Cardiac atrium fibroblast (primary cell): ENCODE results near the gene STX10. TPM values are rescaled to one million over a fixed set of nuclear protein-coding genes. Genes with fewer than 3 reads are reported as not detected.

ENCODE experiments used
- total RNA-seq: library from RNA; depleted of rRNA; stranded (reverse); fragments of >200 nt; gene quantifications from 2 replicates; pipeline ENCODE4 v1.2.3, GENCODE V29; 2015

Gene STX10
- 32.9 and 62.7 TPM in 2 replicates for total RNA-seq

GRCh38 chr19:13150187-13150930 lies at the start of gene STX10, which contains the start of gene IER2:
Gene STX10 (minus strand): TSS chr19:13150375. CDS start chr19:13150173, 202 bp downstream.
Gene IER2 (plus strand): TSS chr19:13150411. CDS start chr19:13153187, 2,776 bp downstream.

GRCh38 chr19:13117772-13118423 lies 32.3 kb downstream of the STX10 start, which contains the start of gene NACC1:
Gene NACC1 (plus strand): TSS chr19:13118264. CDS start chr19:13135208, 16,944 bp downstream.

GRCh38 chr19:13116282-13117175 lies 33.6 kb downstream of the STX10 start, which contains the start of gene TRMT1:
Gene TRMT1 (minus strand): TSS chr19:13116740. CDS start chr19:13116399, 341 bp downstream.

GRCh38 chr19:13102666-13103580 lies 47.3 kb downstream of the STX10 start, which contains the start of gene LYL1:
Gene LYL1 (minus strand): TSS chr19:13102858. CDS start chr19:13101171, 1,687 bp downstream.

Other genes starting within 250 kb of the STX10 start
- 0.16 TPM in 1 of 2 replicates, not detected in the other for gene SYCE2, start 231.1 kb downstream of the STX10 start, total RNA-seq
- gene FARSA, start 216.7 kb downstream of the STX10 start, total RNA-seq: 48.0 and 52.2 TPM in 2 replicates
- gene CALR, start 211.8 kb downstream of the STX10 start, total RNA-seq: 1,632 and 1,793 TPM in 2 replicates
- gene RAD23A, start 204.5 kb downstream of the STX10 start, total RNA-seq: 72.2 and 78.1 TPM in 2 replicates
- gene GADD45GIP1, start 193.2 kb downstream of the STX10 start, total RNA-seq: 36.6 and 45.5 TPM in 2 replicates
- gene DAND5, start 180.8 kb downstream of the STX10 start, total RNA-seq: not detected in 2 replicates
- 47.3 and 63.2 TPM in 2 replicates for gene NFIX, start 154.9 kb downstream of the STX10 start, total RNA-seq
- gene LYL1, start 47.5 kb downstream of the STX10 start, total RNA-seq: 0.36 and 3.6 TPM in 2 replicates
- gene TRMT1, start 33.6 kb downstream of the STX10 start, total RNA-seq: 32.1 and 40.0 TPM in 2 replicates
- gene NACC1, start 32.1 kb downstream of the STX10 start, total RNA-seq: 48.6 and 65.6 TPM in 2 replicates
- gene IER2, start within 50 bp of the STX10 start, total RNA-seq: 88.8 and 162 TPM in 2 replicates